ENCODE results near the gene SAP30L.

The SAP30L gene

GRCh38 chr5:154466147-154466546 is 20.4 kb downstream of the SAP30L start:
- no peak for DNase-seq (ENCODE audit: low spot score)

- no peak for DNase-seq (ENCODE audit: low spot score)
Observed at GRCh38 chr5:154466671-154467070, 20.9 kb downstream of the SAP30L start.

GRCh38 chr5:154467655-154468354 is 22.0 kb downstream of the SAP30L start:
- peak; percentile 89 for DNase-seq (ENCODE audit: low spot score)

- DNase-seq (ENCODE audit: low spot score), result no peak
Observed at GRCh38 chr5:154470137-154470536, 24.3 kb downstream of the SAP30L start.

- no peak for DNase-seq (ENCODE audit: low spot score)
Observed at GRCh38 chr5:154470947-154471870, 25.4 kb downstream of the SAP30L start.

GRCh38 chr5:154472871-154473580 is 27.2 kb downstream of the SAP30L start:
- DNase-seq (ENCODE audit: low spot score), result no peak

GRCh38 chr5:154473581-154474283 is 27.9 kb downstream of the SAP30L start:
- DNase-seq (ENCODE audit: low spot score), result no peak

GRCh38 chr5:154474396-154475334 is 28.9 kb downstream of the SAP30L start:
- no peak for DNase-seq (ENCODE audit: low spot score)

- no peak for DNase-seq (ENCODE audit: low spot score)
Observed at GRCh38 chr5:154475591-154476353, 30.0 kb downstream of the SAP30L start.

GRCh38 chr5:154476354-154477205 is 30.8 kb downstream of the SAP30L start:
- DNase-seq (ENCODE audit: low spot score), result no peak

GRCh38 chr5:154477382-154478223 is 31.8 kb downstream of the SAP30L start:
- no peak for DNase-seq (ENCODE audit: low spot score)

- peak; percentile 67 for DNase-seq (ENCODE audit: low spot score)
Observed at GRCh38 chr5:154478224-154478565, 32.4 kb downstream of the SAP30L start, which contains the start of gene HAND1. Gene HAND1 (minus strand): TSS chr5:154478227. CDS start chr5:154478008, 219 bp downstream.

GRCh38 chr5:154478752-154479159 is 33.0 kb downstream of the SAP30L start:
- DNase-seq (ENCODE audit: low spot score), result no peak

- no peak for DNase-seq (ENCODE audit: low spot score)
Observed at GRCh38 chr5:154479160-154479943, 33.6 kb downstream of the SAP30L start.

- no peak for DNase-seq (ENCODE audit: low spot score)
Observed at GRCh38 chr5:154479944-154480750, 34.4 kb downstream of the SAP30L start.

- no peak for DNase-seq (ENCODE audit: low spot score)
Observed at GRCh38 chr5:154480847-154481246, 35.0 kb downstream of the SAP30L start.

Data from AG08396 (cell line).